OCI-LY3 (cell line): Measurements from ENCODE around the gene UGT1A10.
"Not testable (repeated sequence)": the region's sequence is repeated elsewhere in the genome, so short reads cannot be mapped to it uniquely, and the experiment has no call there.

ENCODE experiments used
- H2AFZ ChIP-seq: fragments of 200-600, 300-600 bp; shearing (Covaris generic); 2 replicates; pipeline ENCODE4 v1.6.0; 2014; ENCODE audit warnings: antibody characterized with exemption, low read depth, low read length
- H3K27ac ChIP-seq: fragments of 200-600, 300-600 bp; sonication (generic); 2 replicates; pipeline ENCODE4 v1.5.1; 2014; ENCODE audit warnings: mild to moderate bottlenecking, low read length, moderate library complexity, mixed read lengths
- H3K27me3 ChIP-seq: fragments of 200-600, 300-600 bp; sonication (generic); 2 replicates; pipeline ENCODE4 v1.6.1; 2014; ENCODE audit warnings: low read depth, low read length, mixed read lengths
- H3K36me3 ChIP-seq: fragments of 200-600, 300-600 bp; sonication (generic); replicated peaks from 2 replicates; pipeline ENCODE3; 2014; ENCODE audit warnings: low read depth, low read length, mixed read lengths
- H3K4me1 ChIP-seq: fragments of 300-600, 200-600 bp; sonication (generic); 2 replicates; pipeline ENCODE4 v1.6.1; 2014; ENCODE audit warnings: low read length, mixed read lengths
- H3K4me2 ChIP-seq: fragments of 200-600, 300-600 bp; sonication (generic); 2 replicates; pipeline ENCODE4 v1.6.1; 2014; ENCODE audit warnings: low read length, mixed read lengths
- H3K4me3 ChIP-seq: fragments of 300-600, 200-600 bp; sonication (generic); 2 replicates; pipeline ENCODE4 v1.5.1; 2014; ENCODE audit warnings: antibody characterized with exemption, mild to moderate bottlenecking, low read length, moderate library complexity
- H3K79me2 ChIP-seq: fragments of 300-600, 200-600 bp; shearing (Covaris generic); 2 replicates; pipeline ENCODE4 v1.6.1; 2014; ENCODE audit warnings: mild to moderate bottlenecking, low read length, mixed read lengths
- H3K9ac ChIP-seq: fragments of 300-600, 200-600 bp; shearing (Covaris generic); 2 replicates; pipeline ENCODE4 v1.6.0; 2014; ENCODE audit warnings: mild to moderate bottlenecking, low read length, moderate library complexity
- H3K9me3 ChIP-seq: fragments of 200-600, 300-600 bp; shearing (Covaris generic); 2 replicates; pipeline ENCODE4 v1.6.1; 2014; ENCODE audit warnings: low read length, mixed read lengths; ENCODE audit not compliant: insufficient read depth
- H4K20me1 ChIP-seq: fragments of 200-600, 300-600 bp; sonication (generic); 2 replicates; pipeline ENCODE4 v1.6.1; 2016; ENCODE audit warnings: low read length, mixed read lengths; ENCODE audit not compliant: insufficient read depth
- CTCF ChIP-seq: fragments of 200-600, 300-600 bp; sonication (generic); IDR thresholded peaks from 2 replicates; pipeline ENCODE4 v1.5.1; 2014; ENCODE audit warnings: antibody characterized with exemption, low read length, low read depth
- EZH2phosphoT487 ChIP-seq: fragments of 200-600 bp; shearing (Covaris generic); IDR thresholded peaks from 2 replicates; pipeline ENCODE4 v1.6.1; 2018; ENCODE audit warnings: antibody characterized with exemption, mixed run types, low read depth

UGT1A10 gene

GRCh38 chr2:233650981-233651380 lies 14.7 kb downstream of the UGT1A10 start:
- H3K79me2 ChIP-seq: no peaks in the 10 kb centered on the region
- no peaks in the 10 kb centered on the region for H4K20me1 ChIP-seq
- no peaks in the 10 kb centered on the region for H3K36me3 ChIP-seq
- H3K27ac ChIP-seq: no peak overlapping the region
- no peak overlapping the region for H3K9ac ChIP-seq
- no peaks in the 10 kb centered on the region for H3K9me3 ChIP-seq
- H2AFZ ChIP-seq: no peak overlapping the region
- H3K27me3 ChIP-seq: no peaks in the 10 kb centered on the region
- H3K4me1 ChIP-seq: no peaks in the 10 kb centered on the region
- H3K4me3 ChIP-seq: no peak overlapping the region
- TF ChIP-seq CTCF (no peak), EZH2phosphoT487 (no peak)
- H3K4me2 ChIP-seq: no peak overlapping the region

- Histone ChIP-seq H3K9ac (no peak overlapping the region), H3K9me3 (no peaks in the 10 kb centered on the region), H4K20me1 (no peaks in the 10 kb centered on the region), H3K79me2 (no peaks in the 10 kb centered on the region), H3K4me3 (no peak overlapping the region), H3K27me3 (no peaks in the 10 kb centered on the region), H3K27ac (no peak overlapping the region), H3K4me2 (no peak overlapping the region), H3K4me1 (no peaks in the 10 kb centered on the region), H2AFZ (no peak overlapping the region), H3K36me3 (no peaks in the 10 kb centered on the region)
- no peak for TF ChIP-seq EZH2phosphoT487
- no peak for TF ChIP-seq CTCF
Measured at GRCh38 chr2:233651430-233651829, 15.2 kb downstream of the UGT1A10 start.

DNA sequence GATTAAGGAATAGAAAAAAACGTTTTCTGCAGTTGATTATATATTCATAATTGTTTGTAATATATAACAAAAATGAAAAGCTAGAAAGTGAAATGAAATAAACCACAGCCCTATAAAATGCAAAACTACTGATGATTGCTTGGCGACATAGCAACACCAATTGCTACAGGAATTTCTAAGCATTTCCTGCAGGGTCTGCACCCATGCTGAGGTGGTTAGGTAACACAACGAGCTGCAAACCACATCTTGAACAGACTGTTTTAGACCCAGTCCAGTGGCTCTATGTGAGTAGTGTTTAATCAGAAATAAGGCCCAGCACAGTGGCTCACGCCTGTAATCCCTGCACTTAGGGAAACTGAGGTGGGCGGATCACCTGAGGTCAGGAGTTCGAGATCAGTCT lies 18.3 kb downstream of the UGT1A10 start:
- Histone ChIP-seq H4K20me1 (no peaks in the 10 kb centered on the region), H2AFZ (no peak overlapping the region), H3K4me2 (no peak overlapping the region), H3K79me2 (no peaks in the 10 kb centered on the region), H3K4me3 (no peak overlapping the region), H3K27ac (no peak overlapping the region), H3K36me3 (no peaks in the 10 kb centered on the region), H3K27me3 (no peaks in the 10 kb centered on the region), H3K9ac (no peak overlapping the region), H3K4me1 (no peaks in the 10 kb centered on the region), H3K9me3 (no peaks in the 10 kb centered on the region)
- TF ChIP-seq EZH2phosphoT487 (no peak), CTCF (no peak)

- Histone ChIP-seq H4K20me1 (no peaks in the 10 kb centered on the region), H3K79me2 (no peaks in the 10 kb centered on the region), H3K27ac (no peak overlapping the region), H3K4me3 (no peak overlapping the region), H3K9me3 (no peaks in the 10 kb centered on the region), H3K4me1 (no peaks in the 10 kb centered on the region), H3K4me2 (no peak overlapping the region), H3K27me3 (no peaks in the 10 kb centered on the region), H3K36me3 (no peaks in the 10 kb centered on the region), H3K9ac (no peak overlapping the region), H2AFZ (no peak overlapping the region)
- TF ChIP-seq EZH2phosphoT487: no peak
- no peak for TF ChIP-seq CTCF
Measured at GRCh38 chr2:233655043-233655442, 18.8 kb downstream of the UGT1A10 start.

- H3K36me3 ChIP-seq, H3K79me2 ChIP-seq, H3K4me2 ChIP-seq, H2AFZ ChIP-seq, H3K9ac ChIP-seq, H4K20me1 ChIP-seq, H3K4me1 ChIP-seq, H3K27me3 ChIP-seq, H3K27ac ChIP-seq, H3K4me3 ChIP-seq, H3K9me3 ChIP-seq: not testable (repeated sequence)
Measured at GRCh38 chr2:233655943-233656342, 19.7 kb downstream of the UGT1A10 start.
